HCT116 (cell line): Measurements from ENCODE around the gene BAIAP2.

Experiments
- CEBPB ChIP-seq: IDR thresholded peaks from 2 replicates; pipeline ENCODE4 v1.6.1; 2012; ENCODE audit warnings: low read depth
- EGR1 ChIP-seq: IDR thresholded peaks from 2 replicates; pipeline ENCODE4 v1.6.1; 2012; ENCODE audit warnings: low read depth
- EZH2 ChIP-seq: fragments of 200-600 bp; sonication (generic); IDR thresholded peaks from 2 replicates; pipeline ENCODE4 v1.6.1; 2017; ENCODE audit warnings: antibody characterized with exemption, mixed run types
- FOSL1 ChIP-seq: IDR thresholded peaks from 2 replicates; pipeline ENCODE4 v1.6.1; 2012; ENCODE audit warnings: low read depth
- JUND ChIP-seq: IDR thresholded peaks from 2 replicates; pipeline ENCODE4 v1.6.1; 2012
- POLR2A ChIP-seq: IDR thresholded peaks from 2 replicates; pipeline ENCODE4 v1.7.0; 2011; ENCODE audit warnings: borderline replicate concordance; ENCODE audit not compliant: insufficient read depth, insufficient read length; ENCODE audit errors: extremely low read depth
- POLR2AphosphoS5 ChIP-seq: IDR thresholded peaks from 2 replicates; pipeline ENCODE4 v1.6.1; 2011; ENCODE audit warnings: mild to moderate bottlenecking, low read depth, low read length, moderate library complexity
- RAD21 ChIP-seq: IDR thresholded peaks from 2 replicates; pipeline ENCODE4 v1.6.1; 2012; ENCODE audit warnings: low read depth, mild to moderate bottlenecking
- SP1 ChIP-seq: IDR thresholded peaks from 2 replicates; pipeline ENCODE4 v1.6.1; 2012; ENCODE audit warnings: low read depth
- SRF ChIP-seq: IDR thresholded peaks from 2 replicates; pipeline ENCODE4 v1.6.1; 2012; ENCODE audit warnings: low read depth
- ZNF274 ChIP-seq: fragments of 200-500 bp; sonication (Bioruptor generic); IDR thresholded peaks from 2 replicates; pipeline ENCODE4 v1.6.1; 2014; ENCODE audit warnings: mild to moderate bottlenecking, low read depth, low read length, inconsistent platforms
- TF ChIP-seq, protein P1 (sequence below), 3 experiments: fragments of 200-600 bp in 1 of 3; sonication (generic) in 1 of 3; IDR thresholded peaks in 2 of 3; conservative IDR thresholded peaks in 1 of 3; 2 replicates each; pipeline ENCODE4 v1.5.1; 2012 to 2017; ENCODE audit warnings: low read depth in 2 of 3, low read length in 2 of 3, antibody characterized with exemption in 1 of 3, borderline replicate concordance in 1 of 3, control low read depth in 1 of 3, mild to moderate bottlenecking in 1 of 3, mixed read lengths in 1 of 3, mixed run types in 1 of 3, moderate library complexity in 1 of 3; ENCODE audit not compliant: insufficient read depth in 1 of 3
- TF ChIP-seq, protein P2 (sequence below): IDR thresholded peaks from 2 replicates; pipeline ENCODE4 v1.6.1; 2012
- TF ChIP-seq, protein P3 (sequence below): IDR thresholded peaks from 2 replicates; pipeline ENCODE4 v1.6.1; 2012; ENCODE audit warnings: low read depth

DNA sequence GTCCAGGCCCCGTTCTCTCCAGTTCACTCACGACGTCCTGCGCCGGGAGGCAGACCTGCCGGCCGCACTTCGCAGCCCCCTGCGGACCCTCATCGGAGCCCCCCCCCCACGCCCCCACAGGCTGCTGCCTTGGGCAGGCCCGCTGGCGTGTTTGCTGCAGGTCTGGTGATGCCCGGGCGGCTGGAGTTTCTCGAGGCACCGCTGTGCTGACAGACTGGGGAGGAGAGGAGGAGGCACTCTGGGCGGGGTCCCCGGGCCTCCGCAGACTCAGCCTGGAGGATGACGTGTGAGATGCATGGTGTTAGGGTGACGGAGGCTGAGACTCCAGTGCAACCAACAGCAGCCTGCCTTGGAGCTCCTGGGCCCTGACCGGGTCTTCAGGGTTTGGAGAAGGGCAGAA, 24.1 kb downstream of the BAIAP2 start:
- TF ChIP-seq, protein P1, sequence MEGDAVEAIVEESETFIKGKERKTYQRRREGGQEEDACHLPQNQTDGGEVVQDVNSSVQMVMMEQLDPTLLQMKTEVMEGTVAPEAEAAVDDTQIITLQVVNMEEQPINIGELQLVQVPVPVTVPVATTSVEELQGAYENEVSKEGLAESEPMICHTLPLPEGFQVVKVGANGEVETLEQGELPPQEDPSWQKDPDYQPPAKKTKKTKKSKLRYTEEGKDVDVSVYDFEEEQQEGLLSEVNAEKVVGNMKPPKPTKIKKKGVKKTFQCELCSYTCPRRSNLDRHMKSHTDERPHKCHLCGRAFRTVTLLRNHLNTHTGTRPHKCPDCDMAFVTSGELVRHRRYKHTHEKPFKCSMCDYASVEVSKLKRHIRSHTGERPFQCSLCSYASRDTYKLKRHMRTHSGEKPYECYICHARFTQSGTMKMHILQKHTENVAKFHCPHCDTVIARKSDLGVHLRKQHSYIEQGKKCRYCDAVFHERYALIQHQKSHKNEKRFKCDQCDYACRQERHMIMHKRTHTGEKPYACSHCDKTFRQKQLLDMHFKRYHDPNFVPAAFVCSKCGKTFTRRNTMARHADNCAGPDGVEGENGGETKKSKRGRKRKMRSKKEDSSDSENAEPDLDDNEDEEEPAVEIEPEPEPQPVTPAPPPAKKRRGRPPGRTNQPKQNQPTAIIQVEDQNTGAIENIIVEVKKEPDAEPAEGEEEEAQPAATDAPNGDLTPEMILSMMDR (IDR thresholded peaks at IDR 0.05 in 2 of 3, conservative IDR thresholded peaks at IDR 0.05 in 1 of 3; ENCODE audit: borderline replicate concordance in 1 of 3, insufficient read depth in 1 of 3, low read depth in 2 of 3, low read length in 2 of 3) = no peak
- no peak for TF ChIP-seq POLR2A
- no peak for TF ChIP-seq EZH2
- TF ChIP-seq SRF = no peak
- no peak for TF ChIP-seq EGR1
- TF ChIP-seq SP1 = no peak
- no peak for TF ChIP-seq POLR2AphosphoS5
- TF ChIP-seq FOSL1 = no peak
- no peak for TF ChIP-seq RAD21
- TF ChIP-seq, protein P2, sequence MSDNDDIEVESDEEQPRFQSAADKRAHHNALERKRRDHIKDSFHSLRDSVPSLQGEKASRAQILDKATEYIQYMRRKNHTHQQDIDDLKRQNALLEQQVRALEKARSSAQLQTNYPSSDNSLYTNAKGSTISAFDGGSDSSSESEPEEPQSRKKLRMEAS = no peak
- TF ChIP-seq CEBPB = no peak
- no peak for TF ChIP-seq JUND
- no peak for TF ChIP-seq ZNF274
- TF ChIP-seq, protein P3, sequence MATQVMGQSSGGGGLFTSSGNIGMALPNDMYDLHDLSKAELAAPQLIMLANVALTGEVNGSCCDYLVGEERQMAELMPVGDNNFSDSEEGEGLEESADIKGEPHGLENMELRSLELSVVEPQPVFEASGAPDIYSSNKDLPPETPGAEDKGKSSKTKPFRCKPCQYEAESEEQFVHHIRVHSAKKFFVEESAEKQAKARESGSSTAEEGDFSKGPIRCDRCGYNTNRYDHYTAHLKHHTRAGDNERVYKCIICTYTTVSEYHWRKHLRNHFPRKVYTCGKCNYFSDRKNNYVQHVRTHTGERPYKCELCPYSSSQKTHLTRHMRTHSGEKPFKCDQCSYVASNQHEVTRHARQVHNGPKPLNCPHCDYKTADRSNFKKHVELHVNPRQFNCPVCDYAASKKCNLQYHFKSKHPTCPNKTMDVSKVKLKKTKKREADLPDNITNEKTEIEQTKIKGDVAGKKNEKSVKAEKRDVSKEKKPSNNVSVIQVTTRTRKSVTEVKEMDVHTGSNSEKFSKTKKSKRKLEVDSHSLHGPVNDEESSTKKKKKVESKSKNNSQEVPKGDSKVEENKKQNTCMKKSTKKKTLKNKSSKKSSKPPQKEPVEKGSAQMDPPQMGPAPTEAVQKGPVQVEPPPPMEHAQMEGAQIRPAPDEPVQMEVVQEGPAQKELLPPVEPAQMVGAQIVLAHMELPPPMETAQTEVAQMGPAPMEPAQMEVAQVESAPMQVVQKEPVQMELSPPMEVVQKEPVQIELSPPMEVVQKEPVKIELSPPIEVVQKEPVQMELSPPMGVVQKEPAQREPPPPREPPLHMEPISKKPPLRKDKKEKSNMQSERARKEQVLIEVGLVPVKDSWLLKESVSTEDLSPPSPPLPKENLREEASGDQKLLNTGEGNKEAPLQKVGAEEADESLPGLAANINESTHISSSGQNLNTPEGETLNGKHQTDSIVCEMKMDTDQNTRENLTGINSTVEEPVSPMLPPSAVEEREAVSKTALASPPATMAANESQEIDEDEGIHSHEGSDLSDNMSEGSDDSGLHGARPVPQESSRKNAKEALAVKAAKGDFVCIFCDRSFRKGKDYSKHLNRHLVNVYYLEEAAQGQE = no peak
